Hematopoietic multipotent progenitor cell treated with erythropoietin and hydrocortisone succinate and interleukin-3 and kit ligand, for 17 days (in vitro differentiated cells): ENCODE results near the gene RAX.

ENCODE experiments used
- DNase-seq: peaks from one replicate; pipeline ENCODE4 v3.0.0-alpha.2; 2015; ENCODE audit warnings: low spot score

The RAX gene

DNA sequence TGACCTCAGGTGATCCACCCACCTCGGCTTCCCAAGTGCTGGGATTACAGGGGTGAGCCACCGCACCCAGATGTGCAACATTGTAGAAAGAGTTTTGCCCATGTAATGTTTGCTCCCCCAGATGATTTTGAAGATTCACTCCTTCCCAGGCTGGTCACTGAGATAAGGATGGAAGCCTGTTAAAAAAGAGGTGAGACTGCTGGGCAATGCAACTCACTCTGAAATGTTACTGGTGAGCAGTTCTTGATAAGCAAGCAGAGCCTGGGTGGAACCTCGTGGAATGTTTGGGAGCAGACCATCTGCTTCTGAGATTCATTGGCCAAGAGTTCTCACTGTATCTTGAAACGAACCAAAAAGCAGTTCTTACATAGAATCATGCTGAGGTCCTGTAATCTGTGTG, 33.6 kb downstream of the RAX start:
- DNase-seq: no peak

GRCh38 chr18:59238385-59238784, 34.9 kb downstream of the RAX start:
- no peak for DNase-seq

GRCh38 chr18:59233017-59233410, 40.2 kb downstream of the RAX start:
- no peak for DNase-seq

- no peak for DNase-seq
Measured at GRCh38 chr18:59232309-59233016, 40.8 kb downstream of the RAX start.

GRCh38 chr18:59231877-59232276, 41.4 kb downstream of the RAX start:
- DNase-seq: no peak

DNA sequence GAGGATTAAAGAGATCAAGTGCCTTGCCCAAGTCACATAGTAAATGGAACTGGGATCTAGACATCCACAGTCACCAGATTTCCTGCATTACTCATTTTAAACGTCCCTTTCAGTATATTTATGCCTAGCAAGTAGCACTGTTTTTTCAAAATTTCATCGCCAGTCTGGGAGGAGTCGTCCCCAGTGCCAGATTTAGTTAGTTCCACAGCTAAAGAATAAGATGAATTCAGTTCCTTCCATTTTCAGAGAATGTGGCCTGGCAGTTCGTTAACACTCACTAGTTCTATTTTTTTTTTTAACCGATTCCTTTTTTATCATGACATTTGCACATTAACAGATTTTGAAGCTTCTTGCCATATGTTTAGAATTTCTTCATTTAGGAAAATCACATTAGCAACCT, 42.1 kb downstream of the RAX start:
- no peak for DNase-seq

GRCh38 chr18:59229701-59230443, 43.4 kb downstream of the RAX start:
- DNase-seq: no peak

DNA sequence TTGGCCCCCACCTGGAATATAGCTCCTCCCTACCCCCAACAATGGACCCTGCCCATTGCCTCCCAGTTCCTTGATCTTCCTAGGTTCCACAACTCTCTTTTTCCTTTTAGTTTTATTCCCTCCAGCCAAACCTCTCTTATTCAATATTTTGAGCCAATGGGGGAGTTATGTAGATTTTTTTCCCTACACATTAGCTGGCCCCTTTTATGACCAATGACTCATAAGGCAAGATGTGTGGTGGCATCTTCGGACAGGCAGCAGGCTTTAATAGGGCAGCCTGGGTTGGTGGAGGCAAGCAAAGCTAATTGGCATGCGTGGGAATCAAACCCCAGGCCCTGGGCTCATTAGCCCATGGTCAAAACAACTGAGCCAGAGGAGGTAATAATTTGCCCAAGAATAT, 44.1 kb downstream of the RAX start:
- no peak for DNase-seq

- DNase-seq: no peak
Measured at GRCh38 chr18:59228351-59228750, 44.9 kb downstream of the RAX start.

DNA sequence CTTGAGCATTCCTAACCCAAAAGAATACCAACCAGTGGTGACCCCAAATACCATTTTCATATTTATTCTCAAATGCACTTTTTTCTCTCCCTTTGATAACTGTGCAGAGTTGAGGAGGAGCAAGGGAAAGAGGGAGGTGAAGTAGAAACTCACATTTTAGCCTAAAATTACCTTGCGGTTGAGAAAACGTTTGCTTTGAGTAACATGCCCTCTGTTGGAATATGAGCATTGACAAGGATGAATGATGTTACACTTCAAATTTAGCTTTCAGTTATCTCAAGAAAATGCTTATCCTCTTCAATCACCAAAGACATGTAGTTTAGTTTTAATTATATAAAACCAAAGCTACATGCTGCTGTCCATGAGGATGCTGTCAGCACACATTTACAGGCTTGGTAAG, 50.9 kb downstream of the RAX start:
- no peak for DNase-seq

DNA sequence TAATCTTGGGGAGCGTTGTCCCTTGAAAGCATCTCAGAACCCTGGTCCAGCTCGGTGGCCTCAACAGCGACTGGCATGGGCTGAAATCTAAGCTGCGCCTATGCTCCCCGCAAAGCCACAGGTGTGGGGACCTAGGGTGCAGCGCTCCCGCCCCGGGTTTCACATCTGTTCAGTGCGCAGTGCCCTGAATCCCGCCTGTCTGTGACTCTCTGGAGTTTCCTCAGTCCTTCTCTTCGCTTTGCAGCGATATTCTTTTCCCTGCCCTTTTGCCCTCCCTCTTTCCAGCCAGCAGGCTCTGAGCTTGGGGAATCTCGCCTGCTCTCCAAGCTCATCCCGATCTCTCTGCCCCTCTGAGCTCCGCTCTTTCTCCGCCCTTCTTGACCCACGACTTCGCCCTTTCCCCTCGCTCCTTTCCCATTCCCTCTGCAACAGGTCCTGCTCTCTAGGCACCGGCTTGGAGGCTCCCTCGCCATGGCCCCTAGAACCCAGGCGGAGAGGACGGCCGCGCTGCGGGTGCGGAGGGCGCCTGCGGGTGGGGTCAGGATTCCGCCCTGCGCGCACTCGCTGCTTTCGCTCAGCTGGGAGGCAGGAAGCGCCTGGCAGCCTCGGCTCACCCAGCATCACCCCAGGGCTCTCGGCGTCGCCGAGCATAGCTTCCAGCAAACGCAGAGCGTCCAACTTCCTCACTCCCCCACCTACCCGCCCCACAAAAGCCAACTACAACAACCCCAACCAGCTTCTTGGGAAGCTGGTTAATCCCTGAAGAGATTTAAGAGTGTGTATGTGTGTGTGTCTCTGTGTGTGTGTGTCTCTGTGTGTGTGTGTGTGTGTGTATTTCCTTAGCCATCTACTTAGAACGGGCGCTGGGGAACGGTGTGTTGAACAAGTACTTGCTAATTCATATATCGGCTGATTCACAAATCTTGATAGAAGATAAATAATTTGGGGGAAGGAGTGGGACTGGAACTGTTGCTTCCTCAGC, 52.2 kb downstream of the RAX start:
- DNase-seq: no peak

GRCh38 chr18:59220164-59220783, 53.0 kb downstream of the RAX start:
- DNase-seq: no peak

DNA sequence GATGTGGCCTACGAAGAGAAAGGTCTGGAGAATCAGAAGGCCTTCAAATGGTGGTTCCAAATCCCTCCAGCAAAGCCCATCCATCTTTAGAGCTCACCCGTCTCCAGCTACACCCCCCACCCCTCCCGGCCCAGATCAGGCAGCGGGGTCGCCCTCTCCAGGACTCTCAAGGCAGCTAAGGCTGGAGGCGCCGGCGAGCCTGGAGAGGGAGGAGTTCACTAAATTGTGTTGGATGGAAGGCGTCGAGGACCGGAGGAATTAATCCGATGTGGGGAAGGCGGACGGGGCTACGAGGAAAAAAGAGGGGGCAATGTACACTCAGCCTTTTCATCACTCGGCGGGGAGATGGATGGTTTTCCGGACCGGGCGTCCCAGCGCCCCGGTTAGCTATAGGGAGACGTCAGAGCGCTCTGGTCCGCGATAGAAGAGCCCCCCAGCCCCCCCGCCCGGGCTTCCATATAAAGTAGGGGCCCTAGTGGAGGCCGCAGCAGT, 53.5 kb downstream of the RAX start, which contains the start of gene GRP:
TSS of gene GRP (plus strand) at position 487 of the 492 bp plus-strand sequence. CDS start 108 bp downstream, outside the sequence.
- DNase-seq: no peak

GRCh38 chr18:59218018-59218417, 55.2 kb downstream of the RAX start:
- no peak for DNase-seq
